Vagina (tissue), 2 donors: ENCODE measurements around the gene SLC25A17. TPM values are rescaled to one million over a fixed set of nuclear protein-coding genes. Genes with fewer than 3 reads are reported as not detected.

Source experiments
- DNase-seq, 2 donors: peaks; one replicate each; pipeline ENCODE4 v3.0.0-alpha.2; 2017; ENCODE audit errors: extremely low spot score in 2 of 2
- H3K27ac ChIP-seq: fragments of 200-600 bp; sonication (generic); one replicate; pipeline ENCODE4 v1.5.1; 2019
- H3K27me3 ChIP-seq: fragments of 200-600 bp; sonication (generic); one replicate; pipeline ENCODE4 v1.5.1; 2019
- H3K36me3 ChIP-seq, 2 donors: fragments of 200-600 bp; sonication (generic); one replicate each; pipeline ENCODE4 v1.5.1; 2017 to 2019
- H3K4me1 ChIP-seq: fragments of 200-600 bp; sonication (generic); one replicate; pipeline ENCODE4 v1.5.1; 2019
- H3K4me3 ChIP-seq, 2 donors: fragments of 200-600 bp; sonication (generic); 1 replicate in 1 of 2; 2 replicates in 1 of 2; pipeline ENCODE4 v1.5.1; 2016 to 2019
- H3K9me3 ChIP-seq: fragments of 200-600 bp; sonication (generic); one replicate; pipeline ENCODE4 v1.5.1; 2019
- CTCF ChIP-seq, 3 experiments: fragments of 450-650 bp in 2 of 3; fragments of 200-600 bp in 1 of 3; sonication (generic) in 1 of 3; IDR thresholded peaks; one replicate each; pipeline ENCODE4 v1.5.1; 2017 to 2019; ENCODE audit warnings: antibody characterized with exemption in 3 of 3, mild to moderate bottlenecking in 2 of 3, moderate library complexity in 2 of 3
- POLR2A ChIP-seq, 2 donors: fragments of 450-650 bp; IDR thresholded peaks; one replicate each; pipeline ENCODE4 v1.6.1; 2017; ENCODE audit warnings: antibody characterized with exemption in 2 of 2, mild to moderate bottlenecking in 2 of 2, moderate library complexity in 2 of 2
- POLR2AphosphoS5 ChIP-seq, 2 donors: sonication (generic); formaldehyde crosslinking; IDR thresholded peaks; one replicate each; pipeline ENCODE4 v1.9.0; 2017; ENCODE audit warnings: antibody characterized with exemption in 2 of 2, mild to moderate bottlenecking in 2 of 2, low read depth in 1 of 2; ENCODE audit not compliant: insufficient read depth in 1 of 2
- intact Hi-C: fragments of 100-400 bp; cut with DNase I; formaldehyde crosslinking; loops from one replicate; pipeline ENCODE4 v1.15.1; 2023
- total RNA-seq: library from RNA; depleted of rRNA; stranded (reverse); fragments of >200 nt; gene quantifications from one replicate; pipeline ENCODE4 v1.2.3, GENCODE V29; 2016

The SLC25A17 gene
- total RNA-seq, 1 donor from 2014 or later, result 18.4 TPM

GRCh38 chr22:40758390-40758789 lies 60.8 kb downstream of the SLC25A17 start:
- Histone ChIP-seq H3K36me3 (no peaks in the 10 kb centered on the region), H3K27ac (no peak overlapping the region), H3K27me3 (no peaks in the 10 kb centered on the region), H3K9me3 (no peaks in the 10 kb centered on the region), H3K4me3 (no peak overlapping the region), H3K4me1 (peaks cover 12% of the 10 kb centered on the region)
- intact Hi-C loops, result no loop called here
- TF ChIP-seq POLR2A (IDR thresholded peaks at IDR 0.05), result no peak
- TF ChIP-seq CTCF (IDR thresholded peaks at IDR 0.05), result no peak
- TF ChIP-seq POLR2AphosphoS5 (IDR thresholded peaks at IDR 0.05; ENCODE audit: insufficient read depth in 1 of 2, low read depth in 1 of 2), result peak in 1 of 2 donors; percentile 67
- DNase-seq, result no peak

GRCh38 chr22:40757071-40757470 lies 62.1 kb downstream of the SLC25A17 start:
- no peak overlapping the region for H3K27ac ChIP-seq
- intact Hi-C loops, result no loop called here

DNA sequence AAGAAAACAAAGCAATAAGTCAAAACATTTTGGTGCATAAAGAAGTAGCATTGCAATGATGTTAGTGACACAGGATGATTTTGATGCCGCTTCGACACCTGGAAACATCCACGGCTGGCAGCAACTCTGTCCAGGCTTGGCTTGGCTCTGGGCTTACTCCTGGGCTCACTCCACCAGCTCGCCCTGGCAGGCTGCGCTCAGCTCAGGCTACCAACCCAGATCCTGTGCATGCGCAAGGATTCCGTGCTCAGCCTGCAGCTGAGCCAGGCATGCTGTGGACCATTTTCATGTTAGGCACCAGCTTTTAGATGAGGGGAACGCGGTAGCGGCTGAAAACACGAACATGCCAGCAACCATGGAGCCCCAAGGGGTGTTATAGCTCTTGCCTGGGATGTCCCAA lies 66.0 kb downstream of the SLC25A17 start:
- DNase-seq, result no peak
- Histone ChIP-seq H3K27me3 (no peaks in the 10 kb centered on the region), H3K36me3 (no peaks in the 10 kb centered on the region), H3K27ac (no peak overlapping the region), H3K9me3 (no peaks in the 10 kb centered on the region), H3K4me3 (no peak overlapping the region), H3K4me1 (no peaks in the 10 kb centered on the region)
- intact Hi-C loops, result no loop called here
- no peak for TF ChIP-seq POLR2A (IDR thresholded peaks at IDR 0.05)
- TF ChIP-seq CTCF (IDR thresholded peaks at IDR 0.05), result no peak
- no peak for TF ChIP-seq POLR2AphosphoS5 (IDR thresholded peaks at IDR 0.05; ENCODE audit: insufficient read depth in 1 of 2, low read depth in 1 of 2)

More at GRCh38 chr22:40757071-40757470, 62.1 kb downstream of the SLC25A17 start:
- Histone ChIP-seq H3K36me3 (no peaks in the 10 kb centered on the region), H3K9me3 (no peaks in the 10 kb centered on the region), H3K27me3 (no peaks in the 10 kb centered on the region), H3K4me1 (peaks cover 12% of the 10 kb centered on the region), H3K4me3 (no peak overlapping the region)
- DNase-seq, result no peak
- TF ChIP-seq CTCF (IDR thresholded peaks at IDR 0.05), result no peak
- TF ChIP-seq POLR2AphosphoS5 (IDR thresholded peaks at IDR 0.05; ENCODE audit: insufficient read depth in 1 of 2, low read depth in 1 of 2), result peak in 1 of 2 donors; percentile 56
- TF ChIP-seq POLR2A (IDR thresholded peaks at IDR 0.05), result no peak

- DNase-seq, result no peak
- intact Hi-C loops, result no loop called here
- TF ChIP-seq POLR2AphosphoS5 (IDR thresholded peaks at IDR 0.05; ENCODE audit: insufficient read depth in 1 of 2, low read depth in 1 of 2) (no peak), CTCF (IDR thresholded peaks at IDR 0.05) (no peak), POLR2A (IDR thresholded peaks at IDR 0.05) (no peak)
- no peak overlapping the region for H3K27ac ChIP-seq
- H3K27me3 ChIP-seq, result no peaks in the 10 kb centered on the region
- H3K4me3 ChIP-seq, result no peak overlapping the region
- H3K9me3 ChIP-seq, result no peaks in the 10 kb centered on the region
- H3K36me3 ChIP-seq, result no peaks in the 10 kb centered on the region
- H3K4me1 ChIP-seq, result no peaks in the 10 kb centered on the region
These were observed 67.9 kb downstream of the SLC25A17 start for GRCh38 chr22:40751250-40751649.

GRCh38 chr22:40749829-40750228 lies 69.3 kb downstream of the SLC25A17 start:
- Histone ChIP-seq H3K4me3 (no peak overlapping the region), H3K4me1 (no peaks in the 10 kb centered on the region), H3K9me3 (no peaks in the 10 kb centered on the region), H3K27ac (no peak overlapping the region), H3K36me3 (no peaks in the 10 kb centered on the region), H3K27me3 (no peaks in the 10 kb centered on the region)
- intact Hi-C loops, result no loop called here
- no peak for DNase-seq
- TF ChIP-seq CTCF (IDR thresholded peaks at IDR 0.05), result no peak
- TF ChIP-seq POLR2AphosphoS5 (IDR thresholded peaks at IDR 0.05; ENCODE audit: insufficient read depth in 1 of 2, low read depth in 1 of 2), result no peak
